ENCODE data around the gene WSCD2. TPM values are rescaled to one million over a fixed set of nuclear protein-coding genes. Genes with fewer than 3 reads are reported as not detected.

The WSCD2 gene
- total RNA-seq, 3 donors from 2014 or later = 0.33 to 0.48 (median 0.44) TPM

DNA sequence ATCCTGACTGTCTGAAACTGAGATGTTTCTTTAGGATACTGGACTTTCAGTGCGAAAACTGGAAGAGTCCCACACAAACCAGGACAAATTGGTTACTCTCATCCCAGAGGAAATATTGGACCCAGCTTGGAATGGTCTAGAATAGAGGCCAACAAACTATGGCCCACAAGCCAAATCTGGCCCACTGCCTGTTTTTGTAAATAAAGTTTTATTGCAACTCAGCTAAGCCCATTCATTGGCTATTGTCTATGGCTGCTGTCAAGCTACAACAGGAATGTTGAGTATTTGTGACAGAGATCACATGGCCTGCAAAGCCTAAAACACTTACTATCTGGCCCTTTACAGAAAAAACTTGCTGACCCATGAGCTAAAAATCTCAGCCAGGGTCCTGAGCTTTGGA is 6.5 kb downstream of the WSCD2 start:
- H3K4me1 ChIP-seq = no peaks in the 10 kb centered on the region
- intact Hi-C loops (cut with DNase I; ENCODE audit: low total_unique reads) = loop anchor here (5.0 kb wide), 1 partner anchor 453 kb away; no protein-coding TSS in a partner anchor
- peaks cover 0 to 25% of the 10 kb centered on the region in 2 donors for H3K27me3 ChIP-seq
- DNase-seq (ENCODE audit: low spot score in 2 of 2) = no peak
- H3K9me3 ChIP-seq = no peaks in the 10 kb centered on the region
- no peak overlapping the region for H3K4me3 ChIP-seq
- TF ChIP-seq POLR2A (IDR thresholded peaks at IDR 0.05) = no peak
- no peak for TF ChIP-seq POLR2AphosphoS5 (IDR thresholded peaks at IDR 0.05)
- no peak overlapping the region for H3K27ac ChIP-seq
- no peaks in the 10 kb centered on the region for H3K36me3 ChIP-seq

DNA sequence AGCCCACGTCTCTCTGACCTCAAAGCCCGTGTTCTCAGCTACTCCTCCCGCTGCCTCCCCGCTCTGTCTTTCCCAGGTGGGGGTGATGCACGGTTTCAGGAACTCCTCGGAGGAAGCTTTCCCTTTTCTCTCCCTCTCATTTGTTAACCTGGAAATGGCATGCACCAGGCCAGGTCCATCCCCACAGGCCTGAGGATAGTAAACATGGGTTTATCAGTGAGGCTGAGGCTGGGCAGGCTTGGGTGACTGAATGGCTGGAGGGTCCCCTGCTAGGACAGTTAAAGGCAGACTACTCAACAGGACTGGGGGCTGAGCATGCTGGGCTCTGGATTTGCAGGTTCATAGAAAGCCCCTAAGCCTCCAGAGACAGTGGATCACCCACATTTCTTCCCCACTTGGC is 7.6 kb downstream of the WSCD2 start:
- no peak for DNase-seq (ENCODE audit: low spot score in 2 of 2)
- H3K4me1 ChIP-seq = no peaks in the 10 kb centered on the region
- no peak overlapping the region for H3K4me3 ChIP-seq
- H3K27me3 ChIP-seq = peaks cover 0 to 22% of the 10 kb centered on the region in 2 donors
- intact Hi-C loops (cut with DNase I; ENCODE audit: low total_unique reads) = loop anchor here (5.0 kb wide), 1 partner anchor 454 kb away; no protein-coding TSS in a partner anchor
- no peak overlapping the region for H3K27ac ChIP-seq
- H3K36me3 ChIP-seq = no peaks in the 10 kb centered on the region
- H3K9me3 ChIP-seq = no peaks in the 10 kb centered on the region
- TF ChIP-seq, protein P1, sequence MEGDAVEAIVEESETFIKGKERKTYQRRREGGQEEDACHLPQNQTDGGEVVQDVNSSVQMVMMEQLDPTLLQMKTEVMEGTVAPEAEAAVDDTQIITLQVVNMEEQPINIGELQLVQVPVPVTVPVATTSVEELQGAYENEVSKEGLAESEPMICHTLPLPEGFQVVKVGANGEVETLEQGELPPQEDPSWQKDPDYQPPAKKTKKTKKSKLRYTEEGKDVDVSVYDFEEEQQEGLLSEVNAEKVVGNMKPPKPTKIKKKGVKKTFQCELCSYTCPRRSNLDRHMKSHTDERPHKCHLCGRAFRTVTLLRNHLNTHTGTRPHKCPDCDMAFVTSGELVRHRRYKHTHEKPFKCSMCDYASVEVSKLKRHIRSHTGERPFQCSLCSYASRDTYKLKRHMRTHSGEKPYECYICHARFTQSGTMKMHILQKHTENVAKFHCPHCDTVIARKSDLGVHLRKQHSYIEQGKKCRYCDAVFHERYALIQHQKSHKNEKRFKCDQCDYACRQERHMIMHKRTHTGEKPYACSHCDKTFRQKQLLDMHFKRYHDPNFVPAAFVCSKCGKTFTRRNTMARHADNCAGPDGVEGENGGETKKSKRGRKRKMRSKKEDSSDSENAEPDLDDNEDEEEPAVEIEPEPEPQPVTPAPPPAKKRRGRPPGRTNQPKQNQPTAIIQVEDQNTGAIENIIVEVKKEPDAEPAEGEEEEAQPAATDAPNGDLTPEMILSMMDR (IDR thresholded peaks at IDR 0.05) = no peak
- TF ChIP-seq POLR2AphosphoS5 (IDR thresholded peaks at IDR 0.05) = no peak
- no peak for TF ChIP-seq POLR2A (IDR thresholded peaks at IDR 0.05)

DNA sequence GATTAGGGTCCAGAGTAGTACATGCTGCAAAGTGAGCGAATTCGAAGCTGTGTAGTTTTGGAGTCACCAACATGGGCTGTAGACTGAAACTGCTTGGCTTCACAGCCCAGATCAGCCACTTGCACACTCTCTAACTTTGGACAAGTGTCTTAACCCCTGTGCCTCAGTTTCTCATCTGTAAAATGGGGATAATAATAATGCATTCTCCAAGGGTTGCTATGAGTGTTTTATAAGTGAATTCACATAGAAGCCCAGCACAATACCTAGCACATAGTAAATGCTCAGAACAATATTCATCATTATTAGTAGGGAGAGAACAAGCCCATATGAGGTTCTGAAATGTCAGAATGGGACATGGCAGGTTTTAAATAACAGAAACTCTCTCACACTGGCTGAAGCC is 10.4 kb downstream of the WSCD2 start:
- Histone ChIP-seq H3K4me3 (no peak overlapping the region), H3K27me3 (peaks cover 0 to 3% of the 10 kb centered on the region in 2 donors), H3K9me3 (no peaks in the 10 kb centered on the region), H3K4me1 (no peaks in the 10 kb centered on the region), H3K27ac (no peak overlapping the region), H3K36me3 (no peaks in the 10 kb centered on the region)
- intact Hi-C loops (cut with DNase I; ENCODE audit: low total_unique reads) = loop anchor here (5.0 kb wide), 1 partner anchor 457 kb away; no protein-coding TSS in a partner anchor
- no peak for DNase-seq (ENCODE audit: low spot score in 2 of 2)
- no peak for TF ChIP-seq POLR2A (IDR thresholded peaks at IDR 0.05)
- TF ChIP-seq POLR2AphosphoS5 (IDR thresholded peaks at IDR 0.05) = no peak
- TF ChIP-seq, protein P1 (IDR thresholded peaks at IDR 0.05) = no peak

DNA sequence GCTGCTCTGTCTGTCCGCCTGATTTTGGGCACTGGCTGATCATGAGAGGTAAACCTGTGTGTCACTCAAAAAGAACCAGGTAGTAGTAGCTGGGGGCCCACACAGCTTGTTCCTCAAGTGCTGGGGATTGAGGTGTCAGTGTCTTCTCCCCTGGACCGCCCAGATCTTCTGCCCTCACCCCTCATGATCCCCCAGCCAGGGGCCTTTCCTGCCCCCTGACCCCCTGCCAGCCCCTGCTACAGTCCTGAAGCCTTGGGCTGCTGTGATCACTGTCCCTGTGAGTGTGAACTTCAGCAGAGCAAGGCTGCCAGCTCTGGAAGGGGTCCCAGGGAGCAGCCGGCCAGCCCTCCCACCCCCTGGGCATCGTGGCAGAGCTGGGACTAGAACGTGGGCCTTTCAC is 11.4 kb downstream of the WSCD2 start:
- no peaks in the 10 kb centered on the region for H3K27me3 ChIP-seq
- intact Hi-C loops (cut with DNase I; ENCODE audit: low total_unique reads) = loop anchor here (5.0 kb wide), 1 partner anchor 948 kb away; no protein-coding TSS in a partner anchor
- H3K9me3 ChIP-seq = no peaks in the 10 kb centered on the region
- no peak for DNase-seq (ENCODE audit: low spot score in 2 of 2)
- no peak overlapping the region for H3K27ac ChIP-seq
- H3K36me3 ChIP-seq = no peaks in the 10 kb centered on the region
- no peak overlapping the region for H3K4me3 ChIP-seq
- no peaks in the 10 kb centered on the region for H3K4me1 ChIP-seq
- TF ChIP-seq POLR2AphosphoS5 (IDR thresholded peaks at IDR 0.05) = no peak
- TF ChIP-seq POLR2A (IDR thresholded peaks at IDR 0.05) = no peak
- TF ChIP-seq, protein P1 (IDR thresholded peaks at IDR 0.05) = no peak

DNA sequence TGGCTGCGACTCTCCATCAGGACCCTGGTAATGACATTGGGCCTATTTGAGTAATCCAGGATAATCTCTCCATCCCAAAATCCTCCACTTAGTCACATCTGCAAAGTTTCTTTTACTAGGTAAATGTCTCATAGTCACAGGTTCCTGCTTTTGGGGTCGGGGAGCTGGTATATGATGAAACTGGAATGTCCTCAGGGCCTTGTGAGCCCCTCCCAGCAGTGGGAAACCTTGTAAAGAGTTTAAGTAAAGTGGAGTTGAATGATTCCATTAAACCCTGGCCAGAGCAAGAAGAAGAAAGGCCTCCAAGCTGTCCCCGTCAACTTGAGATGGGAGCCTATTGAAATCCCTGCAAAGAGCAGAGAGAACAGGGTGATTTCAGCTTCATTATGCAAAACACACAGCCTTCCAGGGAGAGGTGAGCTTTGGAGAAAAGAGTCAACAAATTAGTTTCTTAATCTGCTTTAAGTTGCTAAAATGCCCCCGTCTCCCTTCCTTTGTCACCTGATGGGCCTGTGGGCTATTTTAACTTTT is 12.6 kb downstream of the WSCD2 start:
- intact Hi-C loops (cut with DNase I; ENCODE audit: low total_unique reads) = loop anchor here (5.0 kb wide), 1 partner anchor 949 kb away; no protein-coding TSS in a partner anchor
- no peak overlapping the region for H3K27ac ChIP-seq
- DNase-seq (ENCODE audit: low spot score in 2 of 2) = no peak
- TF ChIP-seq, protein P1 (IDR thresholded peaks at IDR 0.05) = no peak
- no peak for TF ChIP-seq POLR2A (IDR thresholded peaks at IDR 0.05)
- TF ChIP-seq POLR2AphosphoS5 (IDR thresholded peaks at IDR 0.05) = no peak
- H3K9me3 ChIP-seq = no peaks in the 10 kb centered on the region
- no peaks in the 10 kb centered on the region for H3K27me3 ChIP-seq
- H3K36me3 ChIP-seq = no peaks in the 10 kb centered on the region
- no peaks in the 10 kb centered on the region for H3K4me1 ChIP-seq
- H3K4me3 ChIP-seq = no peak overlapping the region

Data from breast epithelium (tissue), 4 donors.